Measurements from ENCODE around the gene ANK2.

ANK2 gene

DNA sequence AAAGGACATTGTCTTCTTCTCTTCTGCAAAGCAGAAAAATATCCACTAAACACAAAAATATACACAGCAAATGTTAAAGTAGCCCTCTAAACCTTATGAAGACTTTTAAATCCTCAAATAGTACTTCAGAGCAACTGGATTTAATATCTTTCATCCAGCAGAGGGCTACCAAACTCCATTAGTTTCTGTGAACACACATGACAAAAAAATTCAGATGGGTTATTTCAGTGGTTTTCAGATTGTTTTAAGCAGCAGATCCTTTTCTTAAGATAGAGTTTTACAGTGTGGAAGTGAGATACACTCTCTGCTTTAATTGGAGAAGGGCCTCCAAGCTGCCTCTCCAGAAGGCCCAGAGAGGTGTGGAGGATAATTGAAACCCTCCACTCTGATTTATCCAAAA is 56.7 kb downstream of the ANK2 start:
- Histone ChIP-seq H3K36me3 (ENCODE audit: control insufficient read depth in 4 of 4, insufficient read depth in 4 of 4, low read length in 3 of 4) (no peaks in the 10 kb centered on the region), H3K27me3 (replicated peaks in 2 of 5; ENCODE audit: control insufficient read depth in 4 of 5, insufficient read depth in 5 of 5, low read length in 4 of 5) (no peaks in the 10 kb centered on the region), H3K4me1 (ENCODE audit: control extremely low read depth in 1 of 4, control insufficient read depth in 4 of 4, insufficient read depth in 4 of 4, low read length in 3 of 4) (no peaks in the 10 kb centered on the region), H3K27ac (ENCODE audit: insufficient read depth in 1 of 2, low read depth in 1 of 2, low read length in 2 of 2, poor library complexity in 1 of 2, severe bottlenecking in 2 of 2) (no peak overlapping the region), H3K4me3 (ENCODE audit: control insufficient read depth in 1 of 7, extremely low read depth in 1 of 7, insufficient read depth in 4 of 7, low read depth in 2 of 7, low read length in 6 of 7) (no peak overlapping the region), H3K9me3 (ENCODE audit: control extremely low read depth in 1 of 5, control insufficient read depth in 4 of 5, insufficient read depth in 2 of 5, low read depth in 1 of 5, low read length in 4 of 5) (no peaks in the 10 kb centered on the region)
- DNase-seq, result no peak
- POLR2A ChIA-PET, result no interaction called here
- CTCF ChIA-PET, result interaction anchor here (1.3 kb wide), 1 partner anchor 35 kb away, joined by 3 read pairs; no protein-coding TSS in a partner anchor

DNA sequence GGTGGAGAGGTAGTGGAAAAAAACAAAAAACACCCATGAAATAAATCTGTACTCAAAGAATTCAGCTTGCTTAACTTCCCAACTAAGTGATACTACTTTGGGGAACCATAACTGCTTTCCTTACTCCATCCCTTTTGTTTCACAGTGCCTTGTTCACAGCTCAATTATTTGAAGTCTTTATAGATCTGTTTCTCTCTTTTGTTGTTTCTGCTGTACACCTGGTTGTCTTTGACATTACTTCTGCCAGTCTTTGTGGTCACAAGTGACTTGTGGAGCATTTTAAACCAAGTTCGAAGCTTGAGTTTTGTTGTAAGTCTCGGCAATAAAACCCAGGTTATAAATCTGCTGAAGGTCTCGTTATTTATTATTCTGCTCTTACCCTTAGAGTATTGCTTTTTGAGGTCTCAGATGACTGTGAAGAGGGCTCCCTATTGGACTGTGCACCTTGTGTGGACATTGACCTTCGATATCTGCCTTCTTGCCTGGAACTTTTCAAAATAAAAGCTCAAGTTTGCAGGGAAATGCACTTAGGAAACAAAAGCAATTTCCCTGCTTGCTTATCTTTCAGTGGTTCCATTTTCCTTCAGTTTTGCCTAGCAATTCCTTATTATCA is 59.8 kb downstream of the ANK2 start:
- Histone ChIP-seq H3K9me3 (ENCODE audit: control extremely low read depth in 1 of 5, control insufficient read depth in 4 of 5, insufficient read depth in 2 of 5, low read depth in 1 of 5, low read length in 4 of 5) (no peaks in the 10 kb centered on the region), H3K4me1 (ENCODE audit: control extremely low read depth in 1 of 4, control insufficient read depth in 4 of 4, insufficient read depth in 4 of 4, low read length in 3 of 4) (no peaks in the 10 kb centered on the region), H3K27ac (ENCODE audit: insufficient read depth in 1 of 2, low read depth in 1 of 2, low read length in 2 of 2, poor library complexity in 1 of 2, severe bottlenecking in 2 of 2) (no peak overlapping the region), H3K4me3 (ENCODE audit: control insufficient read depth in 1 of 7, extremely low read depth in 1 of 7, insufficient read depth in 4 of 7, low read depth in 2 of 7, low read length in 6 of 7) (no peak overlapping the region), H3K27me3 (replicated peaks in 2 of 5; ENCODE audit: control insufficient read depth in 4 of 5, insufficient read depth in 5 of 5, low read length in 4 of 5) (no peaks in the 10 kb centered on the region), H3K36me3 (ENCODE audit: control insufficient read depth in 4 of 4, insufficient read depth in 4 of 4, low read length in 3 of 4) (no peaks in the 10 kb centered on the region)
- DNase-seq, result no peak
- 74% methylated on average over 3 of the region's 4 CpGs for WGBS (ENCODE audit: insufficient coverage)
- ChIA-PET CTCF (no interaction called here), POLR2A (no interaction called here)

DNA sequence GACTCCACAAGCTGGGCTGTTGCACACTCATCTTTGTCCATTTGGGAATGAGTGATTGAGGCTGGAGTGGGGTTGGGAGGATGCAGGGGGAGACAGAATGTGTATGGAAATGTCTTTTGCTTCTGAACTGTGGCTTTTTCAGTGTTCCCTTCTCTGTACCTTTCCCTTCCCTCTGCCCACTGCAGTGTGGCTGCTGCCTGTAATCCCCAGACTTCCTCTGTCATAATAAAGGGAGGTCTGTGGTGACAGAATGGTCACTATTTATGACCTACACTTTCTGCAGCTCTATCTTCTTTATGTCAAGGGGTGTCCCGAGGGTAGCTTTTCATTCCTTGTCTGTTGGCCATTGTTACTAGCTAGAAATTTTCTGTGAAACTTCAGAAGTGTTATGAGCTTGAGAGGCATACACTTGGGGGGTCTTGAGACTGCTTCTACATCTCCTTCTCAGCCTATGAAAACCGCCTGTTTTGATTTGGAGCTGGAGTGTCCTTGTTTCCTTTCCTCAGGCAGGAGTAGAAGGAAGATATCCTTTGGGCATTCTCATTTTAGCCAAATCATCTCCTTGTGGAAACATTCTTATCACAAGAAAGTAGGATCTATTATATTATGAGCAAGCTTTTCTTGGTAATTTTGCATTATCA is 63.0 kb downstream of the ANK2 start:
- CTCF ChIA-PET, result interaction anchor here (0.6 kb wide), 1 partner anchor 1554 kb away, joined by 3 read pairs; no protein-coding TSS in a partner anchor
- POLR2A ChIA-PET, result no interaction called here
- H3K9me3 ChIP-seq (ENCODE audit: control extremely low read depth in 1 of 5, control insufficient read depth in 4 of 5, insufficient read depth in 2 of 5, low read depth in 1 of 5, low read length in 4 of 5), result no peaks in the 10 kb centered on the region
- no peak for DNase-seq
- no CpG with 5 or more reads among the region's 2 CpGs for WGBS (ENCODE audit: insufficient coverage)
- no peak overlapping the region for H3K27ac ChIP-seq (ENCODE audit: insufficient read depth in 1 of 2, low read depth in 1 of 2, low read length in 2 of 2, poor library complexity in 1 of 2, severe bottlenecking in 2 of 2)
- H3K4me3 ChIP-seq (ENCODE audit: control insufficient read depth in 1 of 7, extremely low read depth in 1 of 7, insufficient read depth in 4 of 7, low read depth in 2 of 7, low read length in 6 of 7), result no peak overlapping the region
- peaks cover 0 to 6% (median 0%) of the 10 kb centered on the region in 5 experiments for H3K27me3 ChIP-seq (replicated peaks in 2 of 5; ENCODE audit: control insufficient read depth in 4 of 5, insufficient read depth in 5 of 5, low read length in 4 of 5)
- no peaks in the 10 kb centered on the region for H3K36me3 ChIP-seq (ENCODE audit: control insufficient read depth in 4 of 4, insufficient read depth in 4 of 4, low read length in 3 of 4)
- no peaks in the 10 kb centered on the region for H3K4me1 ChIP-seq (ENCODE audit: control extremely low read depth in 1 of 4, control insufficient read depth in 4 of 4, insufficient read depth in 4 of 4, low read length in 3 of 4)

DNA sequence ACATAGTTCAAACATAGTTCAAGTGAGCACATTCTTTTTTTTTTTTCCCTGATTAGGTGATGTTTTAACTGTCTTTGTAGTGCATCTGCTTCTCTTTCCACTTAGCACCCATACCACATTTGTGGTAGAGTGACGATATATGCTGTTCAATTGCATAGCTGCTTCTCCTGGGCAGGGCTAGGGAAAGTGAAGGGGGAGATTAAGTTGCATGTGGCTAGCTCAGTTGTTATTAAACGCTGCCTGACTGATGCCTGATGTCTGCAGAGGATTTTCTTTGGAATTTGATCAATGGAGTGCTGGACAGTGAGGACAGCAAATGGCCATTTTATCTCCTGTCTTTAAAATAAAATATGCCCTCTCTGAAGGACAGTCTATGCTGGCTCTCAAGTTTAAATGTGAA is 63.7 kb downstream of the ANK2 start:
- POLR2A ChIA-PET, result no interaction called here
- DNase-seq, result no peak
- no peaks in the 10 kb centered on the region for H3K4me1 ChIP-seq (ENCODE audit: control extremely low read depth in 1 of 4, control insufficient read depth in 4 of 4, insufficient read depth in 4 of 4, low read length in 3 of 4)

DNA sequence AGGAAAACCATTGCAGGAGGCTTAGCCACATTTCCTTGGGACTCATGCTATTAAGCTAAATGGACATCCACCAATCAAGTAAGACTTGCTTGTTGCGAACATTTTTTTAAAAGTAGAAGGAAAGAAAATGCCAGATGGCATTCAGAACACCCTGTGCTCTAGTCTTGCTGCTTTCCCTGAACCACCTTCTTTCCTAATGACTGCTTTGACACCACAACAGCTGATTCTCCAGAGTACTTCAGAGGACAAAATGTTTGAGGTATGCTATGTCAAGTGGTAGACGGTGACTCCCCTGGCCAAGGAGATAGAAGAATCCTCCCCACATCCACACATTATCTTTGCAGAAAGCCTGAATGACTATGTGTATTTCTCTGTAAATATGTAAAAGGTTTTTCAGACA is 65.4 kb downstream of the ANK2 start:
- Histone ChIP-seq H3K27ac (ENCODE audit: insufficient read depth in 1 of 2, low read depth in 1 of 2, low read length in 2 of 2, poor library complexity in 1 of 2, severe bottlenecking in 2 of 2) (no peak overlapping the region), H3K4me3 (ENCODE audit: control insufficient read depth in 1 of 7, extremely low read depth in 1 of 7, insufficient read depth in 4 of 7, low read depth in 2 of 7, low read length in 6 of 7) (no peak overlapping the region), H3K4me1 (ENCODE audit: control extremely low read depth in 1 of 4, control insufficient read depth in 4 of 4, insufficient read depth in 4 of 4, low read length in 3 of 4) (no peaks in the 10 kb centered on the region), H3K36me3 (ENCODE audit: control insufficient read depth in 4 of 4, insufficient read depth in 4 of 4, low read length in 3 of 4) (no peaks in the 10 kb centered on the region), H3K9me3 (ENCODE audit: control extremely low read depth in 1 of 5, control insufficient read depth in 4 of 5, insufficient read depth in 2 of 5, low read depth in 1 of 5, low read length in 4 of 5) (no peaks in the 10 kb centered on the region), H3K27me3 (replicated peaks in 2 of 5; ENCODE audit: control insufficient read depth in 4 of 5, insufficient read depth in 5 of 5, low read length in 4 of 5) (peaks cover 0 to 6% (median 0%) of the 10 kb centered on the region in 5 experiments)
- DNase-seq, result no peak
- ChIA-PET CTCF (no interaction called here), POLR2A (no interaction called here)
- no CpG with 5 or more reads among the region's 2 CpGs for WGBS (ENCODE audit: insufficient coverage)

More for the DNA sequence above, 63.7 kb downstream of the ANK2 start:
- Histone ChIP-seq H3K36me3 (ENCODE audit: control insufficient read depth in 4 of 4, insufficient read depth in 4 of 4, low read length in 3 of 4) (no peaks in the 10 kb centered on the region), H3K9me3 (ENCODE audit: control extremely low read depth in 1 of 5, control insufficient read depth in 4 of 5, insufficient read depth in 2 of 5, low read depth in 1 of 5, low read length in 4 of 5) (no peaks in the 10 kb centered on the region), H3K4me3 (ENCODE audit: control insufficient read depth in 1 of 7, extremely low read depth in 1 of 7, insufficient read depth in 4 of 7, low read depth in 2 of 7, low read length in 6 of 7) (no peak overlapping the region), H3K27me3 (replicated peaks in 2 of 5; ENCODE audit: control insufficient read depth in 4 of 5, insufficient read depth in 5 of 5, low read length in 4 of 5) (peaks cover 0 to 6% (median 0%) of the 10 kb centered on the region in 5 experiments), H3K27ac (ENCODE audit: insufficient read depth in 1 of 2, low read depth in 1 of 2, low read length in 2 of 2, poor library complexity in 1 of 2, severe bottlenecking in 2 of 2) (no peak overlapping the region)
- no CpG with 5 or more reads among the region's 2 CpGs for WGBS (ENCODE audit: insufficient coverage)
- CTCF ChIA-PET, result interaction anchor here (0.6 kb wide), 1 partner anchor 1555 kb away, joined by 3 read pairs; no protein-coding TSS in a partner anchor

DNA sequence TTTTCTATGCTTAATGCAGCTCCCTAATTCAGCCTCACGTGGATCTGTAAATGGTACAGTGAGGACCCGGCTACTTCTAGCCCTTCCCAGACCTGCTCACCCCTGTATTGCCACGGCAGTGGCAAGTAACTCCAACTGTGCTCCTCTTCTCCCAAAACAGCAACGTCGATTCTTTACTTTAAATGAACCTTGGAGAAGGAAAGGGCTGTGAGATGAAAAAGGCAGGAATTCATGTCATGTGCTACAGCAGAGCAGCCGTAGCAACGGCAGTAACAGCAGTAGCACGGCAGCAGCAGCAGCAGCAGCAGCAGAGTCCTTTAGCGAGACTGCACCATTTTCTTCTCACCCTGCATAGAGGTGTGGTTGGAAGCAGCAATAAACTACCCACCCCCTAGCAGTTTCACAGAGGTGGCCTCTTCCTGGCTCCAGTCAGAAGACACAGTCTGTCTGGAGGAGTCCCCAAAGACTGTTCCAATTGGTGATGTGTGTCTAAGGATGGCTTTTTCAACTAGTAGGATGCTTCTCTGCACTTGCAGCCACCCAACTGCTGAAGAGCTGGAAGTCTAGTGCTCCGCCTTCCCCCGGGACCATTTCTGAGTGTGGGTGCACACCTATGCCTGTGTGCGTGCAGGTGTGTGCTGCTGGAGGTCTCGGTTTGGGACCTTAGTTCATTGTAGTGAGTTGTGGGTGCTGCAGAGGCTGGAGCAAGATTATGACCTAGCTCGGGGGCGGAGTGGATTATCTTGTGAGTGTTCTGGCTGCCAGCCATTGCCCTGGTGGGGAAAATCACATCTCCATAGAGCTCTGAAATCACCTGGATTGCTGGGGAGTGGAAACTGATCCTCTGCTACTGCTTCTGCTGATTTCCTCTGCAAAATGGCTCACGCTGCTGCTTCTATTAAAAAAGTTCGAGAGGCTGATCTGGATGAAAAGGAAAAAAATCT is 67.2 kb downstream of the ANK2 start:
- H3K27ac ChIP-seq (ENCODE audit: insufficient read depth in 1 of 2, low read depth in 1 of 2, low read length in 2 of 2, poor library complexity in 1 of 2, severe bottlenecking in 2 of 2), result no peak overlapping the region
- ChIA-PET POLR2A (no interaction called here), CTCF (no interaction called here)
- no peak for DNase-seq
- no peaks in the 10 kb centered on the region for H3K4me1 ChIP-seq (ENCODE audit: control extremely low read depth in 1 of 4, control insufficient read depth in 4 of 4, insufficient read depth in 4 of 4, low read length in 3 of 4)
- H3K27me3 ChIP-seq (replicated peaks in 2 of 5; ENCODE audit: control insufficient read depth in 4 of 5, insufficient read depth in 5 of 5, low read length in 4 of 5), result peaks cover 0 to 6% (median 0%) of the 10 kb centered on the region in 5 experiments
- H3K4me3 ChIP-seq (ENCODE audit: control insufficient read depth in 1 of 7, extremely low read depth in 1 of 7, insufficient read depth in 4 of 7, low read depth in 2 of 7, low read length in 6 of 7), result no peak overlapping the region
- 81% methylated on average over 12 of the region's 17 CpGs for WGBS (ENCODE audit: insufficient coverage)
- no peaks in the 10 kb centered on the region for H3K36me3 ChIP-seq (ENCODE audit: control insufficient read depth in 4 of 4, insufficient read depth in 4 of 4, low read length in 3 of 4)
- no peaks in the 10 kb centered on the region for H3K9me3 ChIP-seq (ENCODE audit: control extremely low read depth in 1 of 5, control insufficient read depth in 4 of 5, insufficient read depth in 2 of 5, low read depth in 1 of 5, low read length in 4 of 5)

DNA sequence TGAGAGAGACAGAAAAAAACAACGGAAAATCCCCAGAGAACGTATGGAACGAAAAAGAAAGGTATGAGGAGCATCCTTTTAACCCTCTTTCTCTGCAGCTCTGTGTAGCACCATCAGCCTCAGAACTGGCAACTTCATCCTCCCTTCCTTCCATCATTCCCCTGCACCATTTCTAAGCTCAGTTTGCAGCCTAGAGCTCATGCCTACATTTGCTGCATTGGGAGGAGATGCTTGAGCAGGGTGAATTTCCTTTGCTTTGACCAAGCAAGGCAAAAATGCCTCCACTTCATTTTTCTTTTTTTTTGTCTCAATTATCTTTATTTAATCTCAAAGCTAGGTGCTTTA is 67.9 kb downstream of the ANK2 start:
- Histone ChIP-seq H3K36me3 (ENCODE audit: control insufficient read depth in 4 of 4, insufficient read depth in 4 of 4, low read length in 3 of 4) (no peaks in the 10 kb centered on the region), H3K27ac (ENCODE audit: insufficient read depth in 1 of 2, low read depth in 1 of 2, low read length in 2 of 2, poor library complexity in 1 of 2, severe bottlenecking in 2 of 2) (no peak overlapping the region), H3K9me3 (ENCODE audit: control extremely low read depth in 1 of 5, control insufficient read depth in 4 of 5, insufficient read depth in 2 of 5, low read depth in 1 of 5, low read length in 4 of 5) (no peaks in the 10 kb centered on the region), H3K4me1 (ENCODE audit: control extremely low read depth in 1 of 4, control insufficient read depth in 4 of 4, insufficient read depth in 4 of 4, low read length in 3 of 4) (no peaks in the 10 kb centered on the region), H3K4me3 (ENCODE audit: control insufficient read depth in 1 of 7, extremely low read depth in 1 of 7, insufficient read depth in 4 of 7, low read depth in 2 of 7, low read length in 6 of 7) (no peak overlapping the region), H3K27me3 (replicated peaks in 2 of 5; ENCODE audit: control insufficient read depth in 4 of 5, insufficient read depth in 5 of 5, low read length in 4 of 5) (peaks cover 0 to 6% (median 0%) of the 10 kb centered on the region in 5 experiments)
- ChIA-PET CTCF (no interaction called here), POLR2A (no interaction called here)
- no peak for DNase-seq
- WGBS (ENCODE audit: insufficient coverage), result 100% methylated on average over 1 of the region's 3 CpGs

Data from common myeloid progenitor, CD34-positive (primary cell).